ENCODE data around the gene SLC12A9. TPM values are rescaled to one million over a fixed set of nuclear protein-coding genes. Genes with fewer than 3 reads are reported as not detected.
"Not testable (repeated sequence)": the region's sequence is repeated elsewhere in the genome, so short reads cannot be mapped to it uniquely, and the experiment has no call there.

The SLC12A9 gene
- total and polyA plus RNA-seq, 2 donors (not counting 1 experiment from before 2014, with no cell fraction given): 80.0 to 80.1 TPM

GRCh38 chr7:100804681-100805431, 47.7 kb upstream of the SLC12A9 start:
- no peak overlapping the region for H3K9ac ChIP-seq (ENCODE audit: low read length)
- DNase-seq: no peak
- no peaks in the 10 kb centered on the region for H4K20me1 ChIP-seq (ENCODE audit: control insufficient read depth, insufficient read depth, low read length, poor library complexity, severe bottlenecking)
- H3K36me3 ChIP-seq (replicated peaks in 1 of 2; ENCODE audit: control extremely low read depth in 1 of 2, control insufficient read depth in 1 of 2, extremely low read depth in 1 of 2, insufficient read depth in 2 of 2, low read length in 1 of 2): no peaks in the 10 kb centered on the region
- H3K4me1 Mint-ChIP-seq: peaks cover 27% of the 10 kb centered on the region
- H3K4me2 ChIP-seq (replicated peaks; ENCODE audit: low read depth, low read length, poor library complexity, severe bottlenecking): no peak overlapping the region
- TF ChIP-seq EZH2 (IDR thresholded peaks at IDR 0.05; ENCODE audit: borderline replicate concordance, insufficient read depth, low read depth, low read length, poor library complexity, severe bottlenecking): no peak
- no peak for TF ChIP-seq CTCF (IDR thresholded peaks at IDR 0.05)
- no peaks in the 10 kb centered on the region for H3K27me3 ChIP-seq (replicated peaks in 1 of 4; ENCODE audit: control extremely low read depth in 1 of 4, control insufficient read depth in 3 of 4, insufficient read depth in 4 of 4, low read length in 3 of 4)
- no peak overlapping the region for H2AFZ ChIP-seq (ENCODE audit: insufficient read depth, low read depth, low read length, poor library complexity, severe bottlenecking)
- ATAC-seq (ENCODE audit: low read depth): no peak
- H3K4me1 ChIP-seq (ENCODE audit: control insufficient read depth in 2 of 2, insufficient read depth in 2 of 2, low read length in 2 of 2): peaks cover 16 to 22% of the 10 kb centered on the region in 2 donors
- H3K4me3 Mint-ChIP-seq: no peak overlapping the region
- H3K9me3 Mint-ChIP-seq (ENCODE audit: insufficient read depth): no peaks in the 10 kb centered on the region
- H3K27ac Mint-ChIP-seq: peak overlapping the region; percentile 32
- H3K27ac ChIP-seq (ENCODE audit: low read length in 2 of 2): no peak overlapping the region
- CTCF ChIA-PET: interaction anchor here (0.5 to 11.0 kb wide), 4 partner anchors 47 to 1389 kb away, joined by 3 to 111 read pairs (median 4); partner anchors contain the start of gene SLC12A9
- POLR2A ChIA-PET: interaction anchor here (0.6 kb wide), 1 partner anchor 24 kb away, joined by 5 read pairs; no protein-coding TSS in a partner anchor
- intact Hi-C loops (cut with micrococcal nuclease): loop anchor here (5.0 kb wide), 1 partner anchor 272 kb away; no protein-coding TSS in a partner anchor
- H3K4me3 ChIP-seq (ENCODE audit: control extremely low read depth in 1 of 5, extremely low read depth in 1 of 5, insufficient read depth in 1 of 5, low read depth in 2 of 5, low read length in 4 of 5): no peak overlapping the region
- WGBS (ENCODE audit: insufficient coverage): 98% methylated on average over 18 of the region's 22 CpGs
- H3K9me3 ChIP-seq (ENCODE audit: control extremely low read depth in 1 of 3, control insufficient read depth in 2 of 3, insufficient read depth in 1 of 3, low read length in 2 of 3): no peaks in the 10 kb centered on the region
- H3K79me2 ChIP-seq (ENCODE audit: control insufficient read depth, insufficient read depth, low read length): no peaks in the 10 kb centered on the region
- no peaks in the 10 kb centered on the region for H3K27me3 Mint-ChIP-seq

GRCh38 chr7:100806276-100806675, 46.2 kb upstream of the SLC12A9 start:
- no peaks in the 10 kb centered on the region for H3K9me3 Mint-ChIP-seq (ENCODE audit: insufficient read depth)
- Histone ChIP-seq H4K20me1 (ENCODE audit: control insufficient read depth, insufficient read depth, low read length, poor library complexity, severe bottlenecking) (no peaks in the 10 kb centered on the region), H3K9ac (ENCODE audit: low read length) (no peak overlapping the region), H3K79me2 (ENCODE audit: control insufficient read depth, insufficient read depth, low read length) (no peaks in the 10 kb centered on the region), H2AFZ (ENCODE audit: insufficient read depth, low read depth, low read length, poor library complexity, severe bottlenecking) (no peak overlapping the region), H3K27ac (ENCODE audit: low read length in 2 of 2) (no peak overlapping the region), H3K4me2 (replicated peaks; ENCODE audit: low read depth, low read length, poor library complexity, severe bottlenecking) (no peak overlapping the region), H3K4me1 (ENCODE audit: control insufficient read depth in 2 of 2, insufficient read depth in 2 of 2, low read length in 2 of 2) (peaks cover 16 to 22% of the 10 kb centered on the region in 2 donors), H3K4me3 (ENCODE audit: control extremely low read depth in 1 of 5, extremely low read depth in 1 of 5, insufficient read depth in 1 of 5, low read depth in 2 of 5, low read length in 4 of 5) (no peak overlapping the region), H3K9me3 (ENCODE audit: control extremely low read depth in 1 of 3, control insufficient read depth in 2 of 3, insufficient read depth in 1 of 3, low read length in 2 of 3) (no peaks in the 10 kb centered on the region), H3K27me3 (replicated peaks in 1 of 4; ENCODE audit: control extremely low read depth in 1 of 4, control insufficient read depth in 3 of 4, insufficient read depth in 4 of 4, low read length in 3 of 4) (no peaks in the 10 kb centered on the region), H3K36me3 (replicated peaks in 1 of 2; ENCODE audit: control extremely low read depth in 1 of 2, control insufficient read depth in 1 of 2, extremely low read depth in 1 of 2, insufficient read depth in 2 of 2, low read length in 1 of 2) (no peaks in the 10 kb centered on the region)
- peaks cover 19% of the 10 kb centered on the region for H3K4me1 Mint-ChIP-seq
- ATAC-seq (ENCODE audit: low read depth) (no peak), DNase-seq (no peak)
- H3K27ac Mint-ChIP-seq: no peak overlapping the region
- intact Hi-C loops (cut with micrococcal nuclease): no loop called here
- ChIA-PET CTCF (interaction anchor here (11.0 kb wide), 1 partner anchor 46 kb away, joined by 111 read pairs; the partner anchor contains the start of gene SLC12A9), POLR2A (no interaction called here)
- no peak overlapping the region for H3K4me3 Mint-ChIP-seq
- TF ChIP-seq CTCF (IDR thresholded peaks at IDR 0.05): no peak
- no peak for TF ChIP-seq EZH2 (IDR thresholded peaks at IDR 0.05; ENCODE audit: borderline replicate concordance, insufficient read depth, low read depth, low read length, poor library complexity, severe bottlenecking)
- no peaks in the 10 kb centered on the region for H3K27me3 Mint-ChIP-seq
- WGBS (ENCODE audit: insufficient coverage): 99% methylated on average over 6 of the region's 9 CpGs

- H3K4me2 ChIP-seq (replicated peaks; ENCODE audit: low read depth, low read length, poor library complexity, severe bottlenecking); H3K4me3 ChIP-seq (ENCODE audit: control extremely low read depth in 1 of 5, extremely low read depth in 1 of 5, insufficient read depth in 1 of 5, low read depth in 2 of 5, low read length in 4 of 5); H3K36me3 ChIP-seq (replicated peaks in 1 of 2; ENCODE audit: control extremely low read depth in 1 of 2, control insufficient read depth in 1 of 2, extremely low read depth in 1 of 2, insufficient read depth in 2 of 2, low read length in 1 of 2); ATAC-seq (ENCODE audit: low read depth); H3K27ac ChIP-seq (ENCODE audit: low read length in 2 of 2); H3K9ac ChIP-seq (ENCODE audit: low read length); H4K20me1 ChIP-seq (ENCODE audit: control insufficient read depth, insufficient read depth, low read length, poor library complexity, severe bottlenecking); intact Hi-C loops (cut with micrococcal nuclease); H2AFZ ChIP-seq (ENCODE audit: insufficient read depth, low read depth, low read length, poor library complexity, severe bottlenecking); H3K79me2 ChIP-seq (ENCODE audit: control insufficient read depth, insufficient read depth, low read length); H3K27me3 ChIP-seq (replicated peaks in 1 of 4; ENCODE audit: control extremely low read depth in 1 of 4, control insufficient read depth in 3 of 4, insufficient read depth in 4 of 4, low read length in 3 of 4); H3K27ac Mint-ChIP-seq; H3K27me3 Mint-ChIP-seq; DNase-seq; POLR2A ChIA-PET; H3K4me3 Mint-ChIP-seq; H3K9me3 Mint-ChIP-seq (ENCODE audit: insufficient read depth); H3K9me3 ChIP-seq (ENCODE audit: control extremely low read depth in 1 of 3, control insufficient read depth in 2 of 3, insufficient read depth in 1 of 3, low read length in 2 of 3): not testable (repeated sequence)
- CTCF ChIA-PET: interaction anchor here (11.0 kb wide), 1 partner anchor 45 kb away, joined by 111 read pairs; the partner anchor contains the start of gene SLC12A9
- 98% methylated on average over 5 of the region's 6 CpGs for WGBS (ENCODE audit: insufficient coverage)
- H3K4me1 ChIP-seq (ENCODE audit: control insufficient read depth in 2 of 2, insufficient read depth in 2 of 2, low read length in 2 of 2): peaks cover 16 to 22% of the 10 kb centered on the region in 2 donors
- H3K4me1 Mint-ChIP-seq: peaks cover 19% of the 10 kb centered on the region
Measured at GRCh38 chr7:100806883-100807282, 45.6 kb upstream of the SLC12A9 start.

Measured in B cell (primary cell).